NCI-H774 (cell line): ENCODE measurements around the gene MRFAP1L1.
"Not testable (repeated sequence)": the region's sequence is repeated elsewhere in the genome, so short reads cannot be mapped to it uniquely, and the experiment has no call there.

Experiments
- DNase-seq: peaks from one replicate; lab custom pipeline; 2025; lab: John Stamatoyannopoulos, UW

MRFAP1L1 gene

DNA sequence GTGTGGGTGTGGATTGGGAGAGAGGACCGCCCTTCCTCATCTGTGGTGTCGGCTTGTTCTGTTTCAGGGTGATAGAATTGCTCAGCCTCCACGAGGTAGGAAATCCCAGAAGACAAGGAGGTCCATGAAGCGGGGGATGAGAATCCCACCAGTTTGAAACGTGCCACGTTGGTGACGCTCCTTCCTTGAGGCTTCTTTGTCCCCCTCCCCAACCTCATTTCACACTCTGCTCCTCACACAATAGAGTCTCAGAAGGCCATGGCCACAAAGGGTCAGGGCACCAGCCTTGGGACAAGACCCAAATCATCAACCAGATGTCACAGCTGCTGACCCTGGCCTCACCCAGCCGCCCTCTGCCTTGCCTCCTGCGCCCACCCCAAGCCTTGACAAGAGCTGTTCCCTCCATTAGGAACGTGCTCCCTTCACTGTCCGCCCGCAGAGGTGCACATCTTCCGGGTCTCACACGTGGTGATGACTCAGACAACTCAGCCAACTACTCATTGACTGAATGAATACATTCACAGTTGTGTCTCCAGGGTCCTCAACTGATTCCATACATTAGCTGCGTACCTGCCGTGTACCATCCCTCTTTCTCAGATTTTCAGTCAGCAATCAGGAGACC is 24.6 kb upstream of the MRFAP1L1 start:
- DNase-seq, result no peak

DNA sequence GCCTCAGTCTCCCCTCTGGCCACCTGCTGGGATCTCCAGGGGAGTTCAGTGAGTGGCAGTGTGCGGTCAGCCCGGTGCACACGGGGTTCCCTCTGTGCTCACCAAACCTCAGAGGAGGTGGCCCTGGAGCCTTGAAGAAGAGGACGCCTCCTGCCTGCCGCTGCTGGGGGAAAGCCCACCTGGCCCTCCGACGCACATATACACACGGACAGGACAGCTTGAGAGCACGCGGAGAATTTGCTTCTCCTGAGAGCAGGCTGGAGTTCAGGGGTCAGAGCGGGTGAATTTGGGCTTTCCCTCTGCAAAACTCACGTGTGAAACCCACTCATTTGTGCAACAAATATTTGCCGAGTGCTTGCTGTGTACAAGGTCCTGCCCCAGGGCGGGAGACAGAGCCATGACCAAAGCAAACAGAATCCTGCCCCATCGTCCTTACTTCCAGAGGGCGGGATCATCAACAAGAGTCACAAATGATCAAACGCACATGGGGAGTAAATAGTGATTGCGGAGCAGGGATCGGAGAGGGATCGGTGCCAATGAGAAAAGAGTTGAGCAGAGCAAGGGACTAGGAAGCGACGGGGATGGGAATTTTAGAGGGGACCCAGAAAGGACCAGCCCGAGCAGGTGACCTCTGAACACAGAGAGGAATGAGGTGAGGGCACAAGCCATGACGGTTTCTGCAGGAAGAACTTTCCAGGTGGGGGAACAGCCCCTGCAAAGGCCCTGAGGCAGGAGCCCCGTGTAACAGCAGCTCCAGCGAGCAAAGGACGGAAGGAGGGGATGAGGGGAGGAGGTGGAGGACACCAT is 23.9 kb upstream of the MRFAP1L1 start:
- DNase-seq, result no peak

DNA sequence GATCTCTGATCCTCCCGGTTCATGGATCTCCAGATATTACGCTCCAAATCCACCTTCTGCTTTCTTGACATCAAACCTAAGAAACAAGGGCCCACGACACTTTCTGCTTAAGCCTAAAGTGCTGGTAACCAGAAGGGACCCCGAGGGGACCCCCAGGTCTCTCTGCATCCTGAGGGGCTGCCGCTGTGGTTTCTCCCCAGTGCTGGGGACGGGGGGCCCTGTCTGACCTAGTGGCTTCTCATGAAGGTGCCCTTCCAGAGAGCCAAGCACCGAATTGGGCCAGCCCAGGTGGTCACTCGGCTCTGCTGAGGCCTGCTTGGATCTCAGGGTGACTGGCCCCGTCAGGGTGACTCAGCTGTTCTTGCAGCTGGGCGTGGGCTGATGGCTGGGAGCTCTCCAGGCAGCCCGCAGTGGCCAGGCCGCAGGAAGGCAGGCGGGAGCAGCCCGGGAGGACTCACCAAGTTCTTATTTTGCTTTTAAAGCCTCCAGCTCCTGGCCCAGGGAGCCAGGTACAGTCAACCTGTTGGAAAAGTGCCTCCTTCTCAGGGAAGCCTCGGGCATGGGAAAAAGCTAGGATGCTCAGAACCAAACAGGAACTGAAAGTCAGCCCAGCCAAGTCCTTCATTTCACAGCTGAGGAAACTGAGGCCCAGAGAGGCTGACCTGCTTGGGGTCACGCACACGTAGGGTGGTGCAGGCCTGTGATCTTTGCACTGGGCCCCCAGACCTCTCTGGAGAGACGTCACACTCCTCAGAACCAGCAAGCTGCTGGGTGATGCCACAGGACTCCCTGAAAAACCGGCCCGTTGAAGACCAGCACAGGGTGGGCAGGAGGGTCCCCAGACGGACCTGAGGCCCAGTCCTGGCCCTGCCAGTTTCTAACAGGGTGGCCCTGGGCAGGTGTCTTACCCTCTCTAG is 23.0 kb upstream of the MRFAP1L1 start:
- no peak for DNase-seq

DNA sequence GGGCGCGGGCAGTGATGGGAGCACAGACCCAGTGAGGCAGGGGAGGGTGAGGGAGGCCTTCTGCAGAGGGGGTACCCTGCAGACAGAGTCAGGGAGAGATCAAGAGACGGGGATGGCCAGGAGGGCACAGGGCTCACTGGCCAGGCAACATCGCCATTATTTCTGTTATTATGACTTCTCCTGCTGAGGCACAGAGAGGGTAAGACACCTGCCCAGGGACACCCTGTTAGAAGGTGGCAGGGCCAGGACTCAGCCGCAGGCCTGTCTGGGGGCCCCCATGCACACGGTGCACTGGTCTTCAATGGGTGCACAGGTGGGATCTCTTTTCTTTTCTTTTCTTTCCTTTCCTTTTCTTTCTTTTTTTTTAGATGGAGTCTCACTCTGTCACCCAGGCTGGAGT is 22.1 kb upstream of the MRFAP1L1 start:
- DNase-seq, result no peak

DNA sequence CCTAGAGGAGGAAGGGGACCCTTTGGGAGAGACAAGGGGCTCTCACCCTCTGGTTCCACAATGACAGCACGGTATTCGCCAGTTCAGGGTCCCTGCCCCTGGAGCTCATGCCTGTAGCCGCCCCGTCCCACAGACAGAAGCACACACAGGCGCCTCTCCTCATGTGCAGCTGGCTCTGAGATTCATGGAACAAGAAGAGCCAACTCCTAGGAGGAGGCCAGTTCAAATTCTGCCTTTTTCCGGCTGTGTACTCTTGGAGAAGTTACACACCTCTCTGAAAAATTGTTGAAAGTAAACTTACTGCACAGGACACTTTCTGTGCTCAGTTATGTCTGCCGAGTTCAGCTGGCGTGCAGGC is 21.6 kb upstream of the MRFAP1L1 start:
- DNase-seq, result no peak

DNA sequence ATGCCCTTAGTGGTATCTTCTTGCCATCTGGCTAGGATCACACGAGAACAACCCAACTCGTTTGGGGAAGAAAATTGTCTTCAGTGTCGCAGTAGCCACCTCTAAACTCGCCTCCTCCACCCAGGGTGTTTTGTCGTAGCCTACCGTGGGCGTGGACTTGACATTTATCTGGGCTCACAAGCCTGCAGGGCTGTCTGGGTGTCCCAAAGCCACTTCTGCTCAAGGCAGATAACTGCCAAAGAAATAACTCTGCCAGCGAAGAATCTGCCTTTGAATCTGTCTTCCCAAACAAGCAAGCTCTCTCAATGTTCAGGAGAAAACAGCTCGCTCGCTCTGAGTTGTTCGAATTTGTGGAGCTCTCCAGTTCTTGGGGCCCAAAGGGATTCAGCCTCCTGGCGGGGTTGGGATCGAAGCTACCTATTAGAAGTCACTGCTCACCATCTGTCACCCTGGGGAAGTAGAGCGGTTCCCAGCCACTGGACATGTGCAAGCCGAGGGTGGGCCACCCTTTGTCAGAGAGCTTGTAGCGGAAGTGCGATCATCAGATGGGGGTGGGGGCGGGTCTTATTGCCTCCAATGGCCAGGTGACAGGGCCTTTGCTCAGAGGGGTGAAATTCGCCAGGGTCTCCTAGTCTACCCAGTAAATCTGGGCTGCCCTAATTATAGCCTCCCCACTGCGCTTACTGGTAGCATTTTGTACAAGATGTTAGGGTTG is 21.1 kb upstream of the MRFAP1L1 start:
- no peak for DNase-seq

DNA sequence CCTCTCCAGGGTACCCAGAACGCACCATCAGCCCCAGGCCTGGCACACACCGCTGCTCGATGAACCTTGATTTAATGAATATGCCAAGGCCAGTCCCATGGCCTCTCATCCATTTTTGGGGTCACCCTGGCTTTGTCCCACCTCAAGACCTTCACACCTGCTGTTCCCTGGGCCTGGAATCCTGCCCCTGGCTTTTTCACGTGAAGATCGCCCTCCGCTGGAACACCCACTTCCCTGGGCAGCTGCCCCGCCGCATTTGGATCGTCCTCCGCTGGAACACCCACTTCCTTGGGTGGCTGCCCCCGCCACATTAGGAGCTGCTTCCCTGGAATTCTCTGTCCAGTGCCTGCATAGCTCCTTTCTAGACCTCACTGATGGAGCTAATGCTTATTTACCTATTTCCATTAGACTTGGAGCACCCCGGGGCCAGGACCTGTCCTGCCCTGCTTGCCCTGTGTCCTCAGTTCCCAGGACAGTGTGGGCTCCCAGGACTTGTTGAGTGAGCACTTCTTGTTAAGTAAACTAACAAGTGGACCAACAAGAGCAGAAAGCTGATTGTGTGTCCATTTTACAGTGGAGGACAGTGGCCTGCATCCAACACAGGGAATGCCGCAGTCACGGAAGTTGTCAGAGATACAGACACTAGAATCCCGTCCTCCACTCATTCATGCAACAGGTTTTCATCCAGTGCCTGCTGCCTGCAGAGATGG is 18.8 kb upstream of the MRFAP1L1 start:
- DNase-seq, result no peak

DNA sequence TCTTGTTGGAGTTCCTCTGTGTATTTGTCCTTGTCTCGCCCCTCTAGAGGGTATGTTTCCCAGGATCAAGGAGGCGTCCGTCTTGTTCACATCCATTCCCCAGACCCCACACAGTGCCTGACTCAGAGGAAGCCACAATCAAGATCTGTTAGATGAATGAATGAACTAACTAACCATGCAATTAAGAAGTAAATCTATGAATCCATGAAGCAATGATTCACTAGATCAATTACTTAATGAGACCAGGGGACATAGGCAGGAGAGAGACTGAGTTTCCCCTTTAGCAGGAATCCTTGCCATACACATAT is 18.2 kb upstream of the MRFAP1L1 start:
- DNase-seq, result no peak

DNA sequence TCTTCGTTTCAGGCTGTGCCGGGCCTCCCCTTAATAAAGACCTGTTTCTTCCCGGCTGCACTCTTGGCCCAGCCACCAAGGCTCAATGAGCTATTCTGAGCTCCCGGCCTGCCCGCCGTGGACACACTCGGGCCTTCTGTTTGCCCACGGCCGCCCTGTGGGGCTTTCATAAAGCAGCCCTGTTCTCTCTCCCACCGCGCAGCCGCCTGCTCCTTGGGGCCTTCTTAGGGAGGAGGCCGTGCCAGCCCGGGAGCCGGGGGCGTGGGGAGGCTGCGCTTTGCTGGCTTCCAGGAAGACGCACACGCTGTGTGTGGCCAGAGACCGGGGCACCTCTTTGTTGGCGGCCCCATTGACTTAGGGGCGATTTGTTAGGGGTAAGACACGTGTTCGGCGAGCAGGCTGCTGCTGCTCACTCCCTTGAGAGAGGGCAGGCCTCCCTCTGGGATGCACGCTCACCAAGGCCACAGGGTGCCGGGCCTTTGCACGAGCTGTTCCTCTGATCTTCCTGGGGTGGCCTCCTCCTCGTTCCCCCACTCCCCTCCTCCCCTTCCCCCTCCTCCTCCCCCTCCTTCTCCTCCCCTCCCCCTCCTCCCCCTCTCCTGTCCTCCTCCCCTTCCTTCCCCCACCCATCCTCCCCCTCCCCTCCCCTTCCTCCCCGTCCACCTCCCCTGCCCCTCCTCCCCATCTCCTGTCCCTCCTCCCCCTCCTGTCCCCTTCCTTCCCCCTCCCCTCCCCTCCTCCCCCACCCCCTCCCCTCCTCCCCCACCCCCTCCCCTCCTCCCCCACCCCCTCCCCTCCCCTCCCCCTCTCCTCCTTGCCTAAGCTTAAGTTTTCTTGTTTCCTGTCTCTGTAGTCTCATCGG is 17.6 kb upstream of the MRFAP1L1 start:
- DNase-seq, result no peak

DNA sequence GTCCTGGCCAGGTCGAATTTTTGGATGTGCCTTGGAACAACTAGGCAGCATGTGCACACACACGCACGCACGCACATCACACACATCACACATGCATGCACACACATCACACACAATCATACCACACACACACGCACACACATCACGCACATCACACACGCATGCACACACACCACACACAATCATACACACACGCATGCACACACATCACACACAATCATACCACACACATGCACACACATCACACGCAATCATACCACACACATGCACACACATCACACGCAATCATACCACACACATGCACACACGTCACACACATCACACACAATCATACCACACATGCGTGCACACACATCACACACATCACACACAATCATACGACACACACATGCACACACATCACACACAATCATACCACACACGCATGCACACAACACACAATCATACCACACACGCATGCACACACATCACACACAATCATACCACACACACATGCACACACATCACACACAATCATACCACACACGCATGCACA is 15.8 kb upstream of the MRFAP1L1 start:
- not testable (repeated sequence) for DNase-seq

DNA sequence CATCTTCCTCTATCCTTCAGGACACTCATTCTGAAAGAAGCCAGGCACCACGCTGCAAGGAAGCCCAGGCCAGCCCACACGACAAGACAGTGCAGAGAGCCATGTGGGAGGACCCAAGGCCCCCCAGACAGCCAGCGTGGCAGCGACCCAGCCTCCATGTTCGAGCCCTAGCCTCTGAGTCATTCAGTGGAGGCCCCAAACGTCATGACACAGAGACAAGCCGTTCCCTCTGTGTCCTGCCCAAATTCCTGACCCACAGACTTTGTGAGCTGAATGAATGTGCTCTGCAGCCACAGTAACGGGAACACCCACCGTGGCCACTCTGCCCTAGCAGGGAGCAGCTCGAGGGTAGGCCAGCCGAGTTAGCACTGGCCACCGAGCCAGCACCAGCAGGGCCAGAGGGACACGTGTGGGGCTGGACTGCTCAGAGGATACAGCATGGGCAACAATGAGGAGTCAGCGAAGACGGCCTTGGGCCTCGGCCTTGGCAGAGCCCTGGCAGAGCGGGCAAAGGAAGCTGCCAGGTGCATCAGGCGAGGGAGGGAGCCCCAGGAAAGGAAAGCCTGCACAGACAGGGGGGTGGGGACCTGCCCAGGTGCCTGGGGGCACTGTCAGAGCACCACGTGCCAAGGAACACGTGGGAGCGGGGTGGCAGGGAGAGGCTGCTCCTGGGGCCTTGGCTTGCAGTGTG is 14.9 kb upstream of the MRFAP1L1 start:
- DNase-seq, result no peak

DNA sequence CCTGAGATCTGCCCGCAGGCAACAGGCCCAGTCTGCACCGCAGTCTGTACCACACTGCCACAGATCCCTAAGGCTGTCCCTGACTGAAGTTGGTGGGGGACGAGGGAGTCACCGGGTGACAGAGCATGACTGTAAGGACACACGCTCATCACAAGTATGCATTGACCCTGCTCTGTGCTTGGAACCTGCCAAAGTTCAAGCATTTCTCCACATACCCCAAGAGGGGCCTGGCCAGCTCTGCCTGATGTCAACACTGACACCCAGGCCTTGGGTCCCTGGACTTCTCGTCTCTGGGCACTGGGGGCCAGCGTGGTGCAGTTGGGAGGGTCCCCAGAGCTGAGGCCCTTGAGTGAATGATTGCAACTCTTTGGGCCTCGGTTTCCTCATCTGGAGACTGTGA is 14.2 kb upstream of the MRFAP1L1 start:
- no peak for DNase-seq

DNA sequence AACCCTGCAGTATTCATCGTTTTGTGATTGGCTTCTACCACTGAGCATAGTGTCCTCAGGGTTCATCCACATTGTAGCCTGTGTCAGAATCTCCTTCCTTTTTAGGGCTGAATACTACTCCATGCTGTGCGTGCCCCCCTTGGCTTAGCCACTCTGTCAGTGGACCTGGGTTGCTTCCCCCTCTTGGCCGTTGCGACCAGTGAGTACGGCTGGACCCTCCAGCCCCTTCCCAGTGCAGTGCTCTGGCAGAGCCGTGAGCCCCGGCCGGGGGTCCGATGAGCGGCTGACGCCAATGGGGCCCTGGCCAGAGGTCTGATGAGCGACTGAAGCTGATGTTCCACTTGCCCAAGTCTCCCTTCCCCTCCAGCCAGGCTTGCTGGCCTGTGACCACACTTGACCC is 13.2 kb upstream of the MRFAP1L1 start:
- no peak for DNase-seq

DNA sequence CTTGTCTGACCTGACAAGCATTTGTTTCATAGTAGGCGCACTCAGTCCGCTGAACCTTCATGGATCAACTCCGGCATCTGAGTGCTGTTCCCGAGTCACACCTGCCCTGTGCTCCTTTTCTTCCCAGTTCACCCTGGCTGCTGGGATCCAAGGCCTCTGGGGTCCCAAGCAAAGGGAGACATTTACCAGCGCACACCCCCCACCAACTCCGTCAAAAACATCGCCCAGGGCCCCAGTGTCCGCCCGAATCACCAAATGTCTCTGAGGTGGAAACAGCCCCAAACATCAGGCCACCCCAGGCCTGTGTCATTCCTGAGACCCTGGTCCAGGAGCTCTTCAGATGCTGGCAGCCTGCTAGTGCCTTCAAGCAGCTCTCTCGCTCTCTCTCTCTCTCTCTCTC is 11.5 kb upstream of the MRFAP1L1 start:
- no peak for DNase-seq

DNA sequence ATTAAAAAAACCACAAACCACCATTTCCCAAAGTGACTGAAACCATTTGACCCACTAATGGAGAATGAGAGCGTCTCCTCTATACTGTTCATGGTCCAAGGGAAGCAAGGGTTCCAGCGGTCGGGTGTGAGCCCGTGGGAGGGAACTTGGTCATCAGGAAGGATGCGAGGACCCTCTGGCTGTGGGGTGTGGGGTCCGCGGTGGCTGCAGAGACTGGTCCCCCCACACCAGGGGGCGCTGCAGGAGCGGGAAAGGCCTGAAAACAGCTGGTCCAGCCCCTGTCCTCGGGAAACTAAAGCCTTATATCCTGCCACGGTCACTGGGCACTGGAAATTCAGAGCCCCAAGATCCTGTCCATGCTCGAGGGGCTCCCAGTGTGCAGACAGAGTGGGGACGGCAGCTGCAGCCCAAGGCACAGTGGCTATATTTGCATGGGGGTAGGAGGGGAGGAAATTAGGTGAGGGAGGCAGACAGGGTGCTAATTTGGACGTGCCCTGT is 10.6 kb upstream of the MRFAP1L1 start:
- peak; percentile 60 for DNase-seq

DNA sequence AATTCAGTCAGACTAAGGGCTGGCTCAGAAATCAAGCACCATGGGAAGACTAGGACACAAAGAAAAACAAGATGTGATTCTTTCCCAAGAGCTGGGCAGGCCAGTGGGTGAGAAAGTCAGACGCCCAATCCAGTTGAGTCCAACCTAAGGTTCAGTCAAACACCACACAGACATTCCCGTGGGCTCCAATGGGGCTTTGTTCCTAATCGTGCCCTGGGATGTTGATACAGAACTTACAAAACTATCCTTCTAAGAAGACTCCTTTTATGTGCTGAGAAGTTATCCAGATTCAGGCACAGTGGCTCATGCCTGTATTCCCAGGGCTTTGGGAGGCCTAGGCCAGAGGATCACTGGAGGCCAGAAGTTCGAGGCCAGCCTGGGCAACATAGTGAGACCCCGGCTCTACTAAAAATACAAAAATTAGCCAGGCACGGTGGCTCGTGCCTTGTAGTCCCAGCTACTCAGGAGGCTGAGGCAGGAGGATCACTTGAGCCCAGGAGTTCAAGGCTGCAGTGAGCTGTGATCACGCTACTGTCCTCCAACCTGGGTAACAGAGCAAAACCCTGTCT is 10.0 kb upstream of the MRFAP1L1 start:
- DNase-seq, result no peak

DNA sequence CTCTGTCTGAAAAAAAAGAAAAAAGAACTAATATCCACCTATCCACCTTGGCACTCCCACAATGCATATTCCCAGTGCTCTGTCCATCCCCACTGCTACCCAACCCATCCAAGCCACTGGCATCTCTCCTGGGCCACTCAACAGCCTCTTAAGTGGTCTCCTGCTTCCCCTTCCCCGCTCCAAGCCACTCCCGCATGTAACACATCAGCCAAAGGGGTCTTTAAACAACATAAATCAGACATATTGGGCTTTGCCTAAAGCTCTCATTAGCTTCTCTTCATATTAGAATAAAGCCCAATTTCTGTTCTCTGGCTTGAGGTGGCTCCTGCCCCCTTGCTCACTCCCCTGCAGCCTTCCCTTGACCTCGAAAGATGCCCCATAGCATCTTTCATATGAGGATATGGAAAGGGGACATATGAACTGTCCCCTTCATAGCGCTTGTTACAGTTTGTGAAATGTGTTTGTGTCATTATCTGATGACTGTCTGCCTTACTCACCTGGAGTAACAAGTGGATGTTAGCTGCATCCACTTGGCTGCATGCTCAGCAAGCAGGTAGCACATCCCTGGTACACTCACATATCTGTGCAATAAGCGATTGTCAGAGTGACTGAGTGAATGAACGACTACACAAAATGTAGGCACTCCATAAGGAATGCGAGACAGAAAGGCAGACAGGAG is 9.4 kb upstream of the MRFAP1L1 start:
- no peak for DNase-seq

DNA sequence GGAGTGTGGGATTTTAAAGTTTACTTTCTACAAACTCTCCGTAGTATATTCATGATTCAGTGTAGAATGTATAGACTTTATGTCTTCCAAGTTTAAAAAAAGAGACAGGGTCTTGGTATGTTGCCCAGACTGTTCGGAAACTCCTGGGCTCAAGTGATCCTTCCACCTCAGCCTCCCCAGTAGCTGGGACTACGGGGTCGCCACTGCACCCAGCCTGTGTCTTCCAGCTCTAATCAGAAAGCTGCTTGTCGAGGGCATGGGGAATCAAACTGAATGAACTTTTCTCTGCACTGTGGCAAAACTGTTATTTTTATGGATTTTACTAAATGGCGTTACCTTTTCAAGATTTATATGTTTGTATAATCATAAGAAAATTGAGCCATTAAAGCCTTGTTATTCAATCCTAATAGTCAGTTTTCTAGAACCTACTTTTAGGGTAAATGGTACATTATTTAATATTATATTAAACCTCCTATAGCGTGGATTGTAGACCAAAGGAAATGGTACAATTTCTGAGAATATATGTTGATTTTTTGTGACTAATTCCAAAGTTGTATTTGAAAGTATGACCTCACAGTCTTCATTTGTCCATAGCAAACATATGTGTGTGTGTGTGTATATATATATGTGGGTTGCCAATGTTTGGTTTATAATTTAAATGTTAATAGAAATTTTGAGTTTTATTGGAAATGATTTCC is 7.4 kb upstream of the MRFAP1L1 start:
- DNase-seq, result no peak
